Measurements from ENCODE around the gene ADAMTS2.

DNA sequence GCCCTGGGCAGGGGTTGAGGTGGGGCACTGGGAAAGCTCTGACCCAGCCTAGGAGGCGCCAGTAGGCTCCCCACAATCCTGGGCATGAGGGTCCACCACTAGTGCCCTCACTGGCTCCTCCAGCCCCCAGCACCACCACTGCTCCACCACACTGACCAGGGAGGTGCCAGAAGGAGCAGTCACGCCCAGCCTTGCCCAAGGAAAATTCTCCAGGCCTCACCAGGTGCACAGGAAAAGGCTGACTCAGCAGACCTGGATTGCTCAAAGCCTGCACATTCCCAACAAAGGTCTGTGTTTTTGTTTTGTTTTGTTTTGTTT is 222.2 kb downstream of the ADAMTS2 start:
- TF ChIP-seq, protein P1, sequence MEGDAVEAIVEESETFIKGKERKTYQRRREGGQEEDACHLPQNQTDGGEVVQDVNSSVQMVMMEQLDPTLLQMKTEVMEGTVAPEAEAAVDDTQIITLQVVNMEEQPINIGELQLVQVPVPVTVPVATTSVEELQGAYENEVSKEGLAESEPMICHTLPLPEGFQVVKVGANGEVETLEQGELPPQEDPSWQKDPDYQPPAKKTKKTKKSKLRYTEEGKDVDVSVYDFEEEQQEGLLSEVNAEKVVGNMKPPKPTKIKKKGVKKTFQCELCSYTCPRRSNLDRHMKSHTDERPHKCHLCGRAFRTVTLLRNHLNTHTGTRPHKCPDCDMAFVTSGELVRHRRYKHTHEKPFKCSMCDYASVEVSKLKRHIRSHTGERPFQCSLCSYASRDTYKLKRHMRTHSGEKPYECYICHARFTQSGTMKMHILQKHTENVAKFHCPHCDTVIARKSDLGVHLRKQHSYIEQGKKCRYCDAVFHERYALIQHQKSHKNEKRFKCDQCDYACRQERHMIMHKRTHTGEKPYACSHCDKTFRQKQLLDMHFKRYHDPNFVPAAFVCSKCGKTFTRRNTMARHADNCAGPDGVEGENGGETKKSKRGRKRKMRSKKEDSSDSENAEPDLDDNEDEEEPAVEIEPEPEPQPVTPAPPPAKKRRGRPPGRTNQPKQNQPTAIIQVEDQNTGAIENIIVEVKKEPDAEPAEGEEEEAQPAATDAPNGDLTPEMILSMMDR (IDR thresholded peaks at IDR 0.05), result no peak
- no peak for TF ChIP-seq POLR2A (IDR thresholded peaks at IDR 0.05)
